Measurements from ENCODE around the gene EPHA6. TPM values are rescaled to one million over a fixed set of nuclear protein-coding genes. Genes with fewer than 3 reads are reported as not detected.

EPHA6 gene
- total RNA-seq, 1 experiment from 2014 or later, result 1.1 TPM

GRCh38 chr3:96844204-96844514 lies 29.8 kb downstream of the EPHA6 start:
- Mint-ChIP-seq H3K36me3 (ENCODE audit: insufficient read depth, unreplicated experiment) (no peaks in the 10 kb centered on the region), H3K4me1 (ENCODE audit: low read depth, unreplicated experiment) (peaks cover 7% of the 10 kb centered on the region), H3K9me3 (ENCODE audit: low read depth, unreplicated experiment) (peaks cover 2% of the 10 kb centered on the region), H3K4me3 (ENCODE audit: low read depth, unreplicated experiment) (no peak overlapping the region), H3K27me3 (ENCODE audit: unreplicated experiment) (no peaks in the 10 kb centered on the region), H3K27ac (ENCODE audit: unreplicated experiment) (no peak overlapping the region)
- TF ChIP-seq CTCF (IDR thresholded peaks at IDR 0.05; ENCODE audit: unreplicated experiment), result no peak
- CTCF ChIA-PET, result no interaction called here
- DNase-seq, result no peak
- intact Hi-C loops (cut with micrococcal nuclease; ENCODE audit: unreplicated experiment), result no loop called here
- BruUV-seq (replicated peaks), result no TSS peak

- intact Hi-C loops (cut with micrococcal nuclease; ENCODE audit: unreplicated experiment), result no loop called here
- Mint-ChIP-seq H3K36me3 (ENCODE audit: insufficient read depth, unreplicated experiment) (no peaks in the 10 kb centered on the region), H3K9me3 (ENCODE audit: low read depth, unreplicated experiment) (no peaks in the 10 kb centered on the region), H3K4me3 (ENCODE audit: low read depth, unreplicated experiment) (no peak overlapping the region), H3K4me1 (ENCODE audit: low read depth, unreplicated experiment) (no peaks in the 10 kb centered on the region), H3K27me3 (ENCODE audit: unreplicated experiment) (no peaks in the 10 kb centered on the region), H3K27ac (ENCODE audit: unreplicated experiment) (no peak overlapping the region)
- DNase-seq, result no peak
- BruUV-seq (replicated peaks), result no TSS peak
- TF ChIP-seq CTCF (IDR thresholded peaks at IDR 0.05; ENCODE audit: unreplicated experiment), result no peak
- CTCF ChIA-PET, result no interaction called here
Observed at GRCh38 chr3:96852849-96853248, 38.5 kb downstream of the EPHA6 start.

- CTCF ChIA-PET, result no interaction called here
- Mint-ChIP-seq H3K4me3 (ENCODE audit: low read depth, unreplicated experiment) (no peak overlapping the region), H3K9me3 (ENCODE audit: low read depth, unreplicated experiment) (no peaks in the 10 kb centered on the region), H3K27me3 (ENCODE audit: unreplicated experiment) (no peaks in the 10 kb centered on the region), H3K27ac (ENCODE audit: unreplicated experiment) (no peak overlapping the region), H3K4me1 (ENCODE audit: low read depth, unreplicated experiment) (no peaks in the 10 kb centered on the region), H3K36me3 (ENCODE audit: insufficient read depth, unreplicated experiment) (no peaks in the 10 kb centered on the region)
- no peak for DNase-seq
- no TSS peak for BruUV-seq (replicated peaks)
- intact Hi-C loops (cut with micrococcal nuclease; ENCODE audit: unreplicated experiment), result loop anchor here (10.0 kb wide), 1 partner anchor 254 kb away; no protein-coding TSS in a partner anchor
- no peak for TF ChIP-seq CTCF (IDR thresholded peaks at IDR 0.05; ENCODE audit: unreplicated experiment)
Observed at GRCh38 chr3:96860882-96861281, 46.5 kb downstream of the EPHA6 start.

- intact Hi-C loops (cut with micrococcal nuclease; ENCODE audit: unreplicated experiment), result loop anchor here (1.0 to 10.0 kb wide), 3 partner anchors 252 to 856 kb away; no protein-coding TSS in a partner anchor
- no peaks in the 10 kb centered on the region for H3K36me3 Mint-ChIP-seq (ENCODE audit: insufficient read depth, unreplicated experiment)
- no peaks in the 10 kb centered on the region for H3K27me3 Mint-ChIP-seq (ENCODE audit: unreplicated experiment)
- H3K27ac Mint-ChIP-seq (ENCODE audit: unreplicated experiment), result no peak overlapping the region
- no TSS peak for BruUV-seq (replicated peaks)
- H3K4me1 Mint-ChIP-seq (ENCODE audit: low read depth, unreplicated experiment), result no peaks in the 10 kb centered on the region
- DNase-seq, result peak; percentile 51
- CTCF ChIA-PET, result interaction anchor here (1.8 kb wide), 1 partner anchor 856 kb away, joined by 7 read pairs; no protein-coding TSS in a partner anchor
- TF ChIP-seq CTCF (IDR thresholded peaks at IDR 0.05; ENCODE audit: unreplicated experiment), result peak; percentile 67
- H3K9me3 Mint-ChIP-seq (ENCODE audit: low read depth, unreplicated experiment), result no peaks in the 10 kb centered on the region
- H3K4me3 Mint-ChIP-seq (ENCODE audit: low read depth, unreplicated experiment), result no peak overlapping the region
Observed at GRCh38 chr3:96863129-96863740, 48.8 kb downstream of the EPHA6 start.

All from Calu3 (cell line).